Activated effector memory CD4-positive, alpha-beta T cell treated with anti-CD3 and anti-CD28 coated beads, Interleukin-2, amount 50 U/mL, for 16 hours (primary cell): Measurements from ENCODE around the gene CCDC83.
"Not testable (repeated sequence)": the region's sequence is repeated elsewhere in the genome, so short reads cannot be mapped to it uniquely, and the experiment has no call there.

Source experiments
- DNase-seq: peaks from one replicate; pipeline ENCODE4 v3.0.0-alpha.2; 2020

CCDC83 gene

DNA sequence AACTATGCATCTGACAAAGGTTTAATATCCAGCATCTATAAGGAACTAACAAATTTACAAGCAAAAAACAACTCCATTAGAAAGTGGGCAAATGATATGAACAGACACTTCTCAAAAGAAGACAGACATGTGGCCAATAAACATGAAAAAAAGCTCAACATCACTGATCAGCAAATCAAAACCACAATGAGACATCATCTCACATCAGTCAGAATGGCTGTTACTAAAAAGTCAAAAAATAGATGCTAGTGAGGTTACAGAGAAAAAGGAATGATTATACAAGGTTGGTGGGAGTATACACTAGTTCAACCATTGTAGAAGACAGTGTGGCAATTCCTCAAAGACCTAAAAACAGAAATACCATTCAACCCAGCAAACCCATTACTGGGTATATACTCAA is 14.3 kb upstream of the CCDC83 start:
- DNase-seq = not testable (repeated sequence)

DNA sequence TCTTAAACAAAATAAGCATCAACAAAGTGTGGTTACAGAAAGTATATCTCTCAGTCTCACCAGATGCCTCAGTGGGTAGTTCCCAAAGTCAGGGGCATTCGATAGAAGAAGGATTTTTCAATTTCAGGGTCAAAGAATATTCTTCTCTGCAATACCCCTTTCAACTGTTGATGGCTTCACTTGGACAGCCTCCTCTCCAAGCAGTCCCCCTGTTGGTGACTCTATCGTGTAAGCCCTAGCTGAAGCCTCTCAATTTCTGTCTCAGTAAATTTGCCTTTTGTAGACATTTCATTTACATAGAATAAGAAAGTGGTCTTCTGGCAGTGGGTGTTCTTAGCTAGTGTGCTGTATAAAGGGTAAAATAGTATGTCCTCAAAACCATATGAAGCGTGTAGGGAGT is 11.3 kb upstream of the CCDC83 start:
- no peak for DNase-seq

DNA sequence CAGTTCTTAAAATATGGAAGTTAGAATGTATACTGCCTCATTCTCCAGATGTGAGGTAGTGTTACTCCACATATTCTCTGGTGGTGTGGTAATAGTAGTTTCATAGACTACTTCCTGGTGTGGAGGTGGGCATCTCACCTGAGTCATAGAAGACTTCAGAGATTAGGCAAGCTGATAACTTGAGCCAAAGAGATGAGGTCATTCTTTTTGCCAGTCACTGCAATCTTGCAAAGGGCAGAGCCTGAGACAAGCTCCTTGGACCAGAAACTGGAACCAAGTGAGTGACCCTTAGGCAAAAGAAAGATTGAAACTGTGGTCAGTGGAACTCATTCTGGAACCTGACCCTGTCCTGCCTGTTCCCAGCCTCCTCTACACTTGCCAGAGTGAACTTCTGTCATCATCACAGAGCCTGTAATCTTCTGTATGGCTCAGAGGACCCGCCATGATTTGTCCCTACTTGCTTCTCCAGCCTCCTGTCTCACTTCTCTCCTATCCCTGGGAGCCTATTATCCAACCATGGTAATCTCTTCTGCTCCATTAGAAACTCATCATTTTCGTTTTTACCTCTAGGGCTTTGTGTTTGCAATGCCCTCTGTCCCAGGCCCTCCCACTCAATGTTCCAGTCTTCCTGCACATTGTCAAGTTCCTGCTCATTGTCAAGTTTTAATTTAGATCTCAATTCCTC is 10.6 kb upstream of the CCDC83 start:
- no peak for DNase-seq

DNA sequence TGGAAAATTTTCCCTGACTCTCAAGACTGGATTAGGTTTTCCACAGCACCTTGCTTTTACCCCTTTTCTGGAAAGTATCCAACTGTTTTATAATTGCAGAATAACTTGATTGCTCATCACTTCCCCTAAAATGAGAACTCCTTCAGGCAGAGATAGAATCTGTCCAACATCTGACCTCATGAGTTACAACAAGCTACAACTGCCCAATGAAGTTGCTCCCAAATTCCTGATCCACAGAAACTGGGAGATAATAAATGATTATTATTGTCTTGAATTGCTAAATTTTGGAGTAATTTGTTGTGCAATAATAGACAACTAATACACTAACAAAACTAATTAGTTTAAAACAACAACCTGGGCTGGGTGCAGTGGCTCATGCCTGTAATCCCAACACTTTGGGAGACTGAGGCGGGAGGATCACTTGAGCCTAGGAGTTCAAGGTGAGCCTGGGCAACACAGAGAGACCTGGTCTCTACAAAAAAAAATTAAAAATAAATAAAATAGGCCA is 10.0 kb upstream of the CCDC83 start:
- no peak for DNase-seq

DNA sequence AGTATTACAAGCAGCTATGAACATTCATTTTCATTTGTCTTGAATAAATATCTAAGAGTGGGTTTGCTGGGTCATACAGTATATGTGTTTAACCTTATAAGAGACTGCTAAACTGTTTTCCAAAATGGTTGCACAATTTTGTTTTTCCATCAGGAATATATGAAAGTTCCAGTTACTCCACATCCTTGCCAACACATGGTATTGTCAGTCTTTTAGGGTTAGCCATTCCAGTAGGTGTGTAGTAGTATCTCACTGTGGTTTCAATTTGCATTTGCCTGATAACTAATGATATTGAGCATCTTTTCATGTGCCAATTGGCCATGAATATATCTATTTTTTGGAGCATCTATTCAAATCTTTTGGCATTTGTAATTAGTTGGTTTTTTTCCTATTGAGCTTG is 7.7 kb upstream of the CCDC83 start:
- no peak for DNase-seq

DNA sequence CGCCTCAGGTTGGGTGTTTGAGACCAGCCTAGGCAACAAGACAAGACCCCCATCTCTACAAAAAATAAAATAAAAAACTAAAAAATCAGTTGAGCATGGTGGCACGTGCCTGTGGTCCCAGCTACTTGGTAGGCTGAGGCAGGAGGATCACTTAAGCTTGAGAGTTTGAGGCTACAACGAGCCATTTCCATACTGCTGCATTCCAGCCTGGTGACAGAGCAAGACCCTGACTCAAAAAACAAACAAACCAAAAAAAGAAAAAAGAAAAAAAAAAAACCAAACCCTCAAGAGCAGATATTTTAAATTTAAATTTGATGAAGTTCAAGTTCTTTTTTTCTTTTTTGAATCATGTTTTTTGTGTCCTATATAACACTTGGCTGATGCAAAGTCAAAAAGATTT is 7.2 kb upstream of the CCDC83 start:
- DNase-seq = no peak

DNA sequence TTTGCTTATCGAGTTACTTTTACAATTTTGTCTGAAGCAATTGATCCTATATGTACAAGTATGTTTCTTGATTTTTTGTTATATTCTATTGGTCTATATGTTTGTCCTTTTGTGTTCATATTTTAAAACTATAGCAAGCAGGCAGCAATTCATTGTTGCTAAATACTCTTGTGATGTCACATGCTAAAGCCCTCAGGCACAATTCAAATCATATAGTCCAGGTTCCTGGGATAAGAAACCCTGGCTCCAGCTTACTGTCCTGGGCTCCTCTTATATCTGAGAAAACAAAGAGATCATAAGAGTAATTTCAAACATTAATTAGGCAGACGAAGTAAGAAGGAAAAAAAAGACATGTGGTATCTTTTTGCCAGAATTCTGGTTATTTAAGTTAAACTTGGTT is 6.6 kb upstream of the CCDC83 start:
- DNase-seq = no peak

DNA sequence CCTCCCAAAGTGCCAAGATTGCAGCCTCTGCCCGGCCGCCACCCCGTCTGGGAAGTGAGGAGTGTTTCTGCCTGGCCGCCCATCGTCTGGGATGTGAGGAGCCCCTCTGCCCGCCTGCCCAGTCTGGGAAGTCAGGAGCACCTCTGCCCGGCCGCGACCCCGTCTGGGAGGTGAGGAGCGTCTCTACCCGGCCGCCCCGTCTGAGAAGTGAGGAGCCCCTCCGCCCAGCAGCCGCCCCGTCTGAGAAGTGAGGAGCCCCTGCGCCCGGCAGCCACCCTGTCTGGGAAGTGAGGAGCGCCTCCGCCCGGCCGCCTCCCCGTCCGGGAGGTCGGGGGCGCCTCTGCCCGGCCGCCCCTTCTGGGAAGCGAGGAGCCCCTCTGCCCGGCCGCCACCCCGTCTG is 2.4 kb upstream of the CCDC83 start:
- not testable (repeated sequence) for DNase-seq

DNA sequence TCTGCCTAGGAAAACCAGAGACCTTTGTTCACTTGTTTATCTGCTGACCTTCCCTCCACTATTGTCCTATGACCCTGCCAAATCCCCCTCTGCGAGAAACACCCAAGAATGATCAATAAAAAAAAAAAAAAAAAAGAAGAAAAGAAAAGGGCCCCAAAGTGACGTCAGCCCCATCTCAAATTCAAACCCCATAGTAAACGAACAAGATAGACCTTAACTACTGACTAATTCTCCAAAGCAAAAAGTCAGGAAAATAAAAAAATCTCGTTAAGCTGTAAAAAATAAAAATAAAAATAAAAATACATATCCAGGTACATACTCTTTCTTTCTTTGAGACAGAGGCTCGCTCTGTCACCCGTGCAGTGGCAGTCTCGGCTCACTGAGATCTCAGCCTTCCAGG is 1.6 kb upstream of the CCDC83 start:
- not testable (repeated sequence) for DNase-seq

DNA sequence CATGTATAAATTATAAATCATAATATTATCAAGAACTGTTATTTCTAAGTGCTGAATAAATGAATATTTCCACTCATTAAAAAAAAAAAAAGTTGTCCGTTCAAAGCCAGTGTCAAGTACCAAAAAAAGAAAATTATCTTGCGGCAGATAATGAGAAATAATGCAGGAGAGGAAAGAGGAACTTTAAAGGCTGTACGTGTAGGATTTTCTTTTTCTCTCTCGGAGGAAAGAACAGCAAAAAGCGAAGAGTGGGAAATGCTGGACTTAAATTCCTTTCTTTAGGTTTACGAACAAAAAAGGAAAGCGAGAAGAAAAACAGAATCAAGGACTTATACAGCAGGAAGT is 999 bp upstream of the CCDC83 start:
- DNase-seq = no peak

DNA sequence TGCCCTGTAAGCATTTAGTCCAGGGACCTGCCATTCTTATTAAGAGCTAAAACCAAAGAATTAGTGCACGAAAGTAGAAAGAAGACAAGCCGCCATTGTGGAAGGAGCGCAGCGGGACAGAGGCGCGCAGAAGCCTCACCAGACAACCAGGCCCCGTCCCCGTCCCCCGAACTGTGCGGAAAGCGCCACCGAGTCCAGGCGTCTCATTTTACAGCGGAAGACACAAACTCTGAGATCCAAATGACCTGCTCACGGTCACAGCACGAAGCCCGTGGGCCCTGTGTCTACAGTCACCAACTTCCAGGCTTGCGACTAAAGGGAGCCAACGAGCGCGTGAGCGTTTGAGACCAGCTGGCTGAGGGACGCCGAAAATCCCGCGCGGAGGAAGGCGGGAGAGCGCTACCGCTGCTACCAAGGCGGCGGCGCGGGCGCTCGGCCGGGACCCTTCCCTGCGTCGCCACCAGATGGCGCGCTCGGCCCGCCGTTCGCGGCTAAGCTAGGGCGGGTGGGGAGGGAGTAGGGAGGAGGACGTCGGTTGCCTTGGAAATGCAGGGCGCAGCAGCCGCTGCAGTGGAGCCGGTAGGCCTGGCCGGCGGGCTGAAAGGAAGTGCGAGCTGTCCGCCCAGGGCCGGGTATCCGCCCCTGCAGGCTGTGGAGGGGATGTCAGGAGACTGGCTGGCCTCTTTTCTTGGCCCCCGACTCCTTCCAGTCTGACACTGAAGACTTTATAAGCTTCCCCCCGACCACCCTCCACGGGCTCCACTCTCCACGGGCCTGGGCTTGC is 434 bp upstream of the CCDC83 start:
- peak; percentile 96 for DNase-seq

DNA sequence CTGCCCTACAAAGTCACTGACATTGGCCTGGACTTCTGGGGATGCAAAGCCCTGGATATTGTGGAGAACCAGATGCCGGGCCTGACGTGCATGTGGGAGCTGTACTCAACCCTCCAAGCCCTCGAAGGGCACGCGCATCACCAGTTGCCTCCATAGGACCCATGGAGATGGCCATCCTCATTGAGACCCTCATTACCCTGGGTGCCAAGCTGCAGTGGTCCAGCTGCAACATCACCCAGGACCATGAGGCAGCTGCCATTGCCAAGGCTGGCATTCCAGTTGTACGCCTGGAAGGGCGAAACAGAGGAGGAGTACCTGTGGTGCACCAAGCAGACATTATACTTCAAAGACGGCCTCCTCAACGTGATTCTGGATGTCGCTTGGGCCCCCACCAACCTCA is 1.9 kb downstream of the CCDC83 start:
- DNase-seq = no peak

DNA sequence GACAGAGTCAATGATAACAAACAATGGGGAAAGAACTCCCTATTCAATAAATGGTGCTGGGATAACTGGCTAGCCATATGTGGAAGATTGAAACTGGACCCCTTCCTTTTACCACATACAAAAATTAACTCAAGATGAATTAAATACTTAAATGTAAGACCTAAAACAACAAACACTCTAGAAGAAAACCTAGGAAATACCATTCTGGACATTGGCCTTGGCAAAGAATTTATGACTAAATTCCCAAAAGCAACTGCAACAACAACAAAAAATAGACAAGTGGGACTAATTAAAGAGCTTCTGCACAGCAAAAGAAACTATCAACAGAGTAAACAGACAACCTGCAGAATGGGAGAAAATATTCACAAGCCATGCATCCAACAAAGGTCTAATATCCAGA is 4.4 kb downstream of the CCDC83 start:
- DNase-seq = not testable (repeated sequence)

DNA sequence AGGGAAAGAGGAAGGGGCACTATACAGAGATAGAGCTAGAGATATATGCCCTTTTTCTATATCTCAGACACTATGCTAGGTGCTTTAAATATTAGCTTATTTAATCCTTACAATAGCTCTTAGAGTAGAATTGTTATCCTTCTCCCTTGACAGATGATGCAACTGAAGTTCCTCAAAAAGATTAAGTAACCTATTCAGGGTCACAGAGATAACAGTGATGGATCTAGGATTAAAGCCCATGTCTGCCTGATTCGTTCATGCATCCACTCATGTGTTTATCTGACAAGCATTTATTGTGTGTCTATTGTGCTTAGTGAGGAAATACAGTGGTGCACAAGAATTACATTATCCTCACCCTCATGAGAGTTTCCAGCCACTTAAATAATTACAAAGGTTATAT is 8.7 kb downstream of the CCDC83 start:
- no peak for DNase-seq

DNA sequence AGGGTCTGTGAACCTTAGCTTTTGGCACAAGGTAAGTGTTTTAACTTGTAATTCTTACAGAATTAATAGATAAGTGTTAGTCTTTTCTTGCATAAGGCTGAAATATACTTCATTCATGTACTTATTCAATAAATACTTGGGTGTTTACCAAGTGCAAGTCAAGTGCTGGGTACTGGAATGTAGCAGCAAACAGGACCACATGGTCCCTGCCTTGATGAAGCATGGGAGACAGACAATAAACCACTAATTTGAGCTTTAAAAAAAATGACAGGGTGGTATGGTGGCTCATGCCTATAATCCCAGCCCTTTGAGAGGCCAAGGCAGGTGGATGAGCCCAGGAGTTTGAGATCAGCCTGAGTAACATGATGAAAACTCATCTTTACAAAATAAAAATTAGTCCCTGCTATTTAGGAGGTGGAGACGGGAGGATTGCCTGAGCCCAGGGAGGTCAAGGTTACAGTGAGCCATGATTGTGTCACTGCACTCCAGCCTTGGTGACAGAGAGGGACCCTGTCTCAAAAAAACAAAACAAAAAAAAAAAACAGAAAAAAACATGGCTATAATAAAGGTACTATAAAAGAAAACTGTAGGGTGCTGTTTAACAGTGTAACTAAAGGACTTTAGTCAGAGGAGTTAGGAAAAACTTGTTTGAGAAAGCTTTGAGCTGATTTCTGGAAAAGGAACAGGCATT is 11.1 kb downstream of the CCDC83 start:
- no peak for DNase-seq

DNA sequence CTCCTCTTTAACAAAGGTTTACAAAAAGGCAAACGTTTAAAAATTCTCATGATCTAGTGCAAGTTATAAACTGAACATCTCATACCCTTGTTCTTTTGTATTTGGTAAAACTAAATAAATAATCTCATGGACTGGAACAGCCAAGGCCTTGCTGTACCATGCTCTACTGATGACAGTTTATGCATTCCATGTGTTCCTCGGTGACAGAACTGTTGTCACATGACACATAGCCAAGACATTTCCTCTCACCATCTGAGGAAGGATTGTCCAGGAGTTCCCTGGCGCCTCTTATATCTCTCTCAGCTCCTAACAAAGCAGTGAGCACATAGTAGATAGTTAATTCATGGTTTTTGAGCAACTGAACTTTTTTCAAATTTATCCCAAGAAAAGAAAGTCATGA is 12.6 kb downstream of the CCDC83 start:
- no peak for DNase-seq

DNA sequence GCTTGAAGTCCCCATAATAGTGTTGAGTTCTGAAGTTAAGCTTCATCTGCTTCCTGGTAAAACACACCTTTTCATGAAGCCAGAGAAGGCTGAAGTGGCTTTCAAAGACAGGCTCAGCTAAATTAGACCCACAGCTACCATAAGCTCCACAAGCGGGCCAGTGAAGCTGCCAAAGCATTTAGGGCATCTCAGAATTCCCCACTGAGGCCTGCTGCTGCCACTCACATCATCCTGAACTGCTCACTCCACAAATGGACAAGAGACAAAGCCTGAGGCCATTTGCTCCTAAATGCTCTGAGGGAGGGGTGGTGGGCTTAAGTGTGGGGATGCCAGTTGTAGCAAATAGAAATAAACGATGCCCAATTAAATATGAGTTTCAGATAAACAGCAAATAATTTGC is 14.6 kb downstream of the CCDC83 start:
- DNase-seq = no peak

DNA sequence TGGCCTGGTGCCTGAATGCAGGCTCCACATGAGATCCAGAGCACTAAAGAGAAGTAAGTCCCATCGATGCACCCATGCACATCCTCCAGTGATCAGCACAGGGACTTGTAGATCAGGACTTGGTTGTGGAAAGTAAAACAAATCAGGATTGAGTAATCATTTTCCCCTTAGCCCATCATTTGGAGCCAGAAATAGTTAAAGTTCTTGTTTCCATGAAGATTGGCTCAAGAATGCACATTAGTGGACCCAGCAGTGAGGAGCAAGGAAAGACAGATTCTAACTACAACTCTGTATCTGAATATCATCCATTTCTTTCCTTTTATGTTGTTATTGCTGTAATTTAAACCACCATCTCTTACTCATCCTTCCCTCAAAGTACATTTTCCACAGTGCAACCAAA is 19.1 kb downstream of the CCDC83 start:
- DNase-seq = no peak

DNA sequence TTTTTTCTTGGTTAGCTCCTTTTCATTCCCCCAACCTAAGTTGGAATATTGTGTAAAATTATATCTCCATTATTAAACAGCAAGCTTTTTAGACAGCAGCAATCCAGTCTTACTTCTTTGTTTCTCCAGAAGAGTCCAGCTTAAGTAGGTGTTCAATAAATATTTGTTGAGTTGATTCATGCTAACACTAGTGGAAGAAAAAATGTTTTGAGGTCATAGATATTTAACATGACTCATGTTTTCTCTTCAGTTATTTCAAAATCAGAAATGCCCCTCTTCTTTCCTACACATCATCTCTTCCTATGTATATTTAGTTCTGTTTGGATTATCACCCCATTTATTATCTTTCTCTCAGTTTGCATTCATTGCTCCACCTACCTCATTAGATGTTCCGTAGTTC is 20.3 kb downstream of the CCDC83 start:
- DNase-seq = no peak

DNA sequence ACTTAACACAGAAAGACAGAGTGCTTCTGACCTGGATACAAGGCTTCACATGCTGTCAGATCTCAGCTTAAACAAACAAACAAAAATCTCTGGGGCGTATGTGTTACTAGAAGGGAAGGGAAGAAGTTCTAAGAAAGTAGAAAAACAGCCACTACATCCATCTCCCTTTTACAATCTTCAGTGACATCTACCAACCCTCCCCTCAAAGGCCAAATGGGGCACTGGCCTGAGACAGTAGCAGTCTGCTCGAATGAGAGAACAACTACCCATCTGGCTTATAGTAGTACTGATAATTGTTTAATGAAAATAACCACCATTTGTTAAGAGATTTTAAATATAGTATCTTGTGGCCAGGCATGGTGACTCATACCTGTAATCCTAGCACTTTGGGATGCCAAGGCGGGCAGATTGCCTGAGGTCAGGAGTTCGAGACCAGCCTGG is 29.4 kb downstream of the CCDC83 start:
- no peak for DNase-seq

DNA sequence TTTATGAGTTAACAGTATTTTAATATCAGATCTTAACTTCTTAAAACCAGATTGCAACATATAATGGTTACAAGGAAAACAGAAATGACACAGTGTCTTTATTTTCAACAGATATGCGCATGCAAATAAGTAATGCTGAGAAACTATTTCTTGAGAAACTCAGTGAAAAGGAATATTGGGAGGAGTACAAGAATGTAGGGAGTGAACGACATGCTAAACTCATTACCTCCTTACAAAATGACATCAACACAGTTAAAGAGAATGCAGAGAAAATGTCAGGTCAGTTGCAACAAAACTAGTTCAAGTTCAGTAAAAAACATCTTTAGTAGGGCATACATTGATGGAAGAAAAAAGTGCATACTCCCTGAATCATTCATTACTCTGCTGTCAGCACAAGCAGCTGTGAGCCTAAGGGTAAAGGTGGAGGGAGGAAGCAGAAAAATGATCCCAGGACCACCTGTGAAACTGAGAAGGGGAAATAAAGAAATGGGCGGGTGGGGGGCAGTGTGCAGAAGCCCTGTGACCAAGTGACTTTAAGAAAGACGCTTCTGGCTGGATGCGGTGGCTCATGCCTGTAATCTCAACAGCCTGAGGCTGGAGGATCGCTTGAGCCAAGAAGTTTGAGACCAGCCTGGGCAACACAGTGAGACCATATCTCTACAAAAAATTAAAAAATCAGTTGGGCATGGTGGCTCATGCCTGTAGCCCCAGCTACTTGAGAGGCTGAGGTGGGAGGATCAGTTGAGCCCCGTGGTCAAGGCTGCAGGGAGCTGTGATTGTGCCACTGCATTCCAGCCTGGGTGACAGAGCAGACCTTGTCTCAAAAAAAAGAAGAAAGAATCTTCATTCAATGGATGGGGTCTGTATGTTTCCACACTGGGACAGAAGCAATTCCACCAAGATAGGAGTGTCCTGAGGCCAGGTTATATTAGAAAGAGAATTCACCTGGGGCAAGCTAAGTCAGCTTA is 31.2 kb downstream of the CCDC83 start:
- no peak for DNase-seq

DNA sequence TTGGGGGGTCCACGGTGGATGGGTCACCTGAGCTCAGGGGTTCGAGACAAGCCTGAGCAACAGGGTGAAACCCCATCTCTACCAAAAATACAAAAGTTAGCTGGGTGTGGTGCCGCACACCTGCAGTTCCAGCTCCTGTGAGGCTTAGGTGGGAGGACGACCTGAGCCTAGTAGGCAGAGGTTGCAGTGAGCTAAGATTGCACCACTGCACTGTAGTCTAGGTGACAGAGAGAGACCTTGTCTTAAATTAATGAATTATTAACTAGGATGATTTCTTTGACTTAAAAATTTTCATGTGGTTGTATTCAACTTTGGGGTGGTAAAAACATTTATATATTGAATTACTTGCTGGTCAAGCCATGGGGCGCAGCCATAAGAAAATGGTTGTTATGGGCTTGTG is 33.9 kb downstream of the CCDC83 start:
- DNase-seq = no peak
